MCF 10A (cell line): ENCODE results near the gene PFN3. TPM values are rescaled to one million over a fixed set of nuclear protein-coding genes. Genes with fewer than 3 reads are reported as not detected.
"Not testable (repeated sequence)": the region's sequence is repeated elsewhere in the genome, so short reads cannot be mapped to it uniquely, and the experiment has no call there.

ENCODE experiments used
- BruUV-seq: library from RNA; stranded (reverse); fragments of 400-500 nt; replicated peaks from 2 replicates; lab custom pipeline; 2021; lab: Mats Ljungman, UMichigan
- CTCF ChIA-PET: fragments of 300-600 bp; sonication (Branson Sonifier 250); formaldehyde crosslinking; extraction: SDS; loops from one replicate; lab custom pipeline; 2021; ENCODE audit warnings: antibody characterized with exemption, inconsistent platforms; lab: Yijun Ruan, JAX
- POLR2A ChIA-PET: fragments of 300-600, 350-650 bp; sonication (Branson Sonifier 250); formaldehyde crosslinking; extraction: SDS; loops from one replicate; lab custom pipeline; 2020; ENCODE audit warnings: antibody characterized with exemption, inconsistent platforms; lab: Yijun Ruan, JAX
- DNase-seq: peaks from one replicate; pipeline ENCODE4 v3.0.0-alpha.2; 2018; ENCODE audit not compliant: unreplicated experiment
- H3K27ac Mint-ChIP-seq: one replicate; pipeline ENCODE4 v1.8.0; 2022; ENCODE audit warnings: mild to moderate bottlenecking, low read depth, mixed read lengths; ENCODE audit not compliant: unreplicated experiment
- H3K27me3 Mint-ChIP-seq: one replicate; pipeline ENCODE4 v1.8.0; 2022; ENCODE audit warnings: mixed read lengths; ENCODE audit not compliant: insufficient read depth, unreplicated experiment
- H3K36me3 Mint-ChIP-seq: one replicate; pipeline ENCODE4 v1.8.0; 2022; ENCODE audit warnings: mild to moderate bottlenecking, moderate library complexity, mixed read lengths; ENCODE audit not compliant: insufficient read depth, unreplicated experiment
- H3K4me1 Mint-ChIP-seq: one replicate; pipeline ENCODE4 v1.8.0; 2022; ENCODE audit warnings: mixed read lengths; ENCODE audit not compliant: insufficient read depth, unreplicated experiment
- H3K4me3 Mint-ChIP-seq: one replicate; pipeline ENCODE4 v1.8.0; 2022; ENCODE audit warnings: mild to moderate bottlenecking, moderate library complexity, mixed read lengths; ENCODE audit not compliant: unreplicated experiment
- H3K9me3 Mint-ChIP-seq: one replicate; pipeline ENCODE4 v1.8.0; 2022; ENCODE audit warnings: mixed read lengths; ENCODE audit not compliant: unreplicated experiment
- intact Hi-C: fragments of 100-400 bp; cut with micrococcal nuclease; formaldehyde crosslinking; loops from 2 replicates; pipeline ENCODE4 v1.14.1; 2022
- total RNA-seq: library from RNA; stranded (reverse); gene quantifications from 2 replicates; pipeline ENCODE4 v1.2.3, GENCODE V29; 2022
- TF ChIP-seq, protein P1 (sequence below): fragments of 200-600 bp; IDR thresholded peaks from one replicate; pipeline ENCODE4 v1.8.0; 2022; ENCODE audit warnings: antibody characterized with exemption, mild to moderate bottlenecking; ENCODE audit not compliant: unreplicated experiment

The PFN3 gene
- total RNA-seq, 1 experiment from 2014 or later, result not detected

GRCh38 chr5:177419046-177419445 is 18.6 kb upstream of the PFN3 start:
- CTCF ChIA-PET, result interaction anchor here (0.6 to 14.3 kb wide), 2 partner anchors 13 to 51 kb away, joined by 3 to 134 read pairs; partner anchors contain the start of gene F12
- peak; percentile 63 for DNase-seq
- H3K4me1 Mint-ChIP-seq, result no peaks in the 10 kb centered on the region
- H3K36me3 Mint-ChIP-seq, result no peaks in the 10 kb centered on the region
- no peak overlapping the region for H3K27ac Mint-ChIP-seq
- no peaks in the 10 kb centered on the region for H3K27me3 Mint-ChIP-seq
- intact Hi-C loops, result no loop called here
- TF ChIP-seq, protein P1, sequence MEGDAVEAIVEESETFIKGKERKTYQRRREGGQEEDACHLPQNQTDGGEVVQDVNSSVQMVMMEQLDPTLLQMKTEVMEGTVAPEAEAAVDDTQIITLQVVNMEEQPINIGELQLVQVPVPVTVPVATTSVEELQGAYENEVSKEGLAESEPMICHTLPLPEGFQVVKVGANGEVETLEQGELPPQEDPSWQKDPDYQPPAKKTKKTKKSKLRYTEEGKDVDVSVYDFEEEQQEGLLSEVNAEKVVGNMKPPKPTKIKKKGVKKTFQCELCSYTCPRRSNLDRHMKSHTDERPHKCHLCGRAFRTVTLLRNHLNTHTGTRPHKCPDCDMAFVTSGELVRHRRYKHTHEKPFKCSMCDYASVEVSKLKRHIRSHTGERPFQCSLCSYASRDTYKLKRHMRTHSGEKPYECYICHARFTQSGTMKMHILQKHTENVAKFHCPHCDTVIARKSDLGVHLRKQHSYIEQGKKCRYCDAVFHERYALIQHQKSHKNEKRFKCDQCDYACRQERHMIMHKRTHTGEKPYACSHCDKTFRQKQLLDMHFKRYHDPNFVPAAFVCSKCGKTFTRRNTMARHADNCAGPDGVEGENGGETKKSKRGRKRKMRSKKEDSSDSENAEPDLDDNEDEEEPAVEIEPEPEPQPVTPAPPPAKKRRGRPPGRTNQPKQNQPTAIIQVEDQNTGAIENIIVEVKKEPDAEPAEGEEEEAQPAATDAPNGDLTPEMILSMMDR, result no peak
- POLR2A ChIA-PET, result interaction anchor here (0.7 to 7.6 kb wide), 2 partner anchors 15 to 28 kb away, joined by 4 to 36 read pairs; no protein-coding TSS in a partner anchor
- no TSS peak for BruUV-seq
- H3K9me3 Mint-ChIP-seq, result no peaks in the 10 kb centered on the region
- H3K4me3 Mint-ChIP-seq, result no peak overlapping the region

DNA sequence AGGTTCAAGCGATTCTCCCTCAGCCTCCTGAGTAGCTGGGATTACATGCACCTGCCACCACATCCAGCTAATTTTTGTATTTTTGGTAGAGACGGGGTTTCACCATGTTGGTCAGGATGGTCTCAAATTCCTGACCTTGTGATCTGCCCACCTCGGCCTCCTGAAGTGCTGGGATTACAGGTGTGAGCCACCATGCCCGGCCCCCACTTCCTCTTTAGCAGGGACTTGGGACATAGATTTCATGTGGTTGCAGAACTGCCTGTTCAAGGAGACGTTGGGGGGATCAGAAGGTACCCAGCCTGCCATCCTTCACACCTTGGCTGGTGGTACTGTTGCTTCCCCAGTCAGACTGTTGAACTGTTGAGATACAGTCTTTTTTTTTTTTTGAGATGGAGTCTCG is 16.6 kb upstream of the PFN3 start:
- H3K9me3 Mint-ChIP-seq, H3K4me3 Mint-ChIP-seq, BruUV-seq, H3K36me3 Mint-ChIP-seq, H3K27ac Mint-ChIP-seq, H3K27me3 Mint-ChIP-seq, H3K4me1 Mint-ChIP-seq, DNase-seq, intact Hi-C loops: not testable (repeated sequence)
- ChIA-PET CTCF (interaction anchor here (0.7 to 3.6 kb wide), 6 partner anchors 9 to 107 kb away, joined by 3 to 37 read pairs (median 4); no protein-coding TSS in a partner anchor), POLR2A (interaction anchor here (0.7 to 7.6 kb wide), 3 partner anchors 9 to 880 kb away, joined by 4 to 36 read pairs (median 11); partner anchors contain the start of gene GRK6)

DNA sequence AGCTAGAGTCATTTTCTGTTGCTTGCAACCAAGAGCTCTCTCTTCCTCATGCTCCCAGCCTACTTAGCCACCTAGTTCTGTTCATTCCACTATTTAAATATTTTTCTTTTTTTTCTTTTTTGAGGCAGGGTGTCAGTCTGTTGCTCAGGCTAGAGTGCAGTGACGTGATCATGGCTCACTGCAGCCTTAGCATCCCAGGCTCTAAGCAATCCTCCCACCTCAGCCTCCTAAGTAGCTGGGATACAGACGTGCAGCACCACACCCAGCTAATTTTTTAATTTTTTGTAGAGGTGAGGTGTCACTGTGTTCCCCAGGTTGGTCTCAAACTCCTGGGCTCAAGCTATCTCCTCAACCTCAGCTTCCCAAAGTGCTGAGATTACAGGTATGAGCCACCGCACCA is 14.0 kb upstream of the PFN3 start:
- CTCF ChIA-PET, result interaction anchor here (0.7 to 3.6 kb wide), 7 partner anchors 10 to 757 kb away, joined by 3 to 37 read pairs (median 5); no protein-coding TSS in a partner anchor
- Mint-ChIP-seq H3K9me3 (no peaks in the 10 kb centered on the region), H3K27ac (no peak overlapping the region), H3K4me1 (no peaks in the 10 kb centered on the region), H3K4me3 (no peak overlapping the region), H3K27me3 (no peaks in the 10 kb centered on the region), H3K36me3 (peaks cover 8% of the 10 kb centered on the region)
- DNase-seq, result no peak
- no TSS peak for BruUV-seq
- POLR2A ChIA-PET, result interaction anchor here (0.9 to 7.6 kb wide), 4 partner anchors 11 to 40 kb away, joined by 3 to 36 read pairs (median 12); partner anchors contain the start of gene GRK6
- TF ChIP-seq, protein P1, result no peak
- intact Hi-C loops, result no loop called here

DNA sequence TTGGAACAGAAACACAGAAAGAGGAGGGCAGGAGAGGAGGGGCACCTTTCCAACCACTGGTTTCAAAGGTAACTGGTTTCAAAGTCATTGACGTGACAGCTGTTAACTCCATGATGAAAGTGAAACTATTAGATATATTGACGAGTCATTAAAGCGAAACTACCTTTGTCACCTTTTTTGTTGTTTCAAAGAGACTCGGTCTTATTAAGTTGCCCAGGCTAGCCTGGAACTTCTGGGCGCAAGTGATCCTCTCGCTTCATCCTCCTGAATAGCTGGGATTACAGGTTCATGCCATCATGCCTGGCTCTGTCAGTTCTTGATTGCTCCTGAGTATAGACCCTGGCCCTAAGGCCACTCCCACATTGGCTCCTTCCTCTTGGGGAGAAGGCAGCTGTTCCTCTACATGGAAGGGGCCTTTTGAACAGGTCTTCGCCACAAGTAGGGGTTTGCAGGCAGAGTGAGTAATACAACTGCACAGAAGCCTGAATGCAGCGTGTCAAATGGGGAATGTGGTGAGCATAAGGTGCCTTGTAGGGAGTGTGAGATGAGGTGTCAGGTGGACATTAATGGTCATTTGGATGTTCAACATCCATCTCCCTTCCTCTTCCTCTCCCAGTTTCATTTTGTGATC is 12.3 kb upstream of the PFN3 start:
- TF ChIP-seq, protein P1, result no peak
- Mint-ChIP-seq H3K4me3 (no peak overlapping the region), H3K4me1 (no peaks in the 10 kb centered on the region), H3K36me3 (peaks cover 8% of the 10 kb centered on the region), H3K9me3 (no peaks in the 10 kb centered on the region), H3K27me3 (no peaks in the 10 kb centered on the region), H3K27ac (no peak overlapping the region)
- ChIA-PET POLR2A (interaction anchor here (0.7 to 7.6 kb wide), 3 partner anchors 9 to 104 kb away, joined by 3 to 36 read pairs (median 20); partner anchors contain the start of genes DDX41 and GRK6), CTCF (interaction anchor here (1.4 to 2.4 kb wide), 2 partner anchors 9 to 22 kb away, joined by 3 to 10 read pairs; no protein-coding TSS in a partner anchor)
- intact Hi-C loops, result no loop called here
- DNase-seq, result no peak
- no TSS peak for BruUV-seq
